ENCODE measurements around the gene ZNF496. TPM values are rescaled to one million over a fixed set of nuclear protein-coding genes. Genes with fewer than 3 reads are reported as not detected.
"Not testable (repeated sequence)": the region's sequence is repeated elsewhere in the genome, so short reads cannot be mapped to it uniquely, and the experiment has no call there.

ZNF496 gene
- 15.0 and 21.2 TPM in 2 replicates for total RNA-seq

GRCh38 chr1:247331525-247332214 lies at the start of gene ZNF496:
ZNF496 (minus strand) TSS chr1:247331867; CDS start chr1:247329578, 2,289 bp downstream.
- POLR2A ChIA-PET, result interaction anchor here (0.8 to 1.5 kb wide), 5 partner anchors 20 to 227 kb away, joined by 3 to 5 read pairs (median 4); no protein-coding TSS in a partner anchor
- ATAC-seq (ENCODE audit: low read depth) (peak; percentile 73), DNase-seq (peak; percentile 59)
- intact Hi-C loops (cut with micrococcal nuclease), result loop anchor here (1.0 to 5.0 kb wide), 5 partner anchors 26 to 399 kb away; partner anchors contain the start of genes AHCTF1 and ZNF669
- TF ChIP-seq CTCF (IDR thresholded peaks at IDR 0.05), result no peak
- H3K4me3 Mint-ChIP-seq, result peak within 1 kb of the TSS; percentile 89
- peaks cover 20% of the 10 kb centered on the region for H3K36me3 Mint-ChIP-seq (ENCODE audit: low read depth)
- H3K9me3 Mint-ChIP-seq, result no peaks in the 10 kb centered on the region
- CTCF ChIA-PET, result interaction anchor here (1.6 kb wide), 1 partner anchor 41 kb away, joined by 6 read pairs; no protein-coding TSS in a partner anchor
- H3K27ac Mint-ChIP-seq, result peak within 1 kb of the TSS; percentile 59
- H3K27me3 Mint-ChIP-seq, result no peaks in the 10 kb centered on the region
- H3K4me1 Mint-ChIP-seq, result peaks cover 20% of the 10 kb centered on the region

- Mint-ChIP-seq H3K9me3 (no peaks in the 10 kb centered on the region), H3K36me3 (ENCODE audit: low read depth) (no peaks in the 10 kb centered on the region), H3K4me3 (no peak overlapping the region), H3K27ac (no peak overlapping the region), H3K4me1 (peaks cover 3% of the 10 kb centered on the region), H3K27me3 (peaks cover 9% of the 10 kb centered on the region)
- no peak for DNase-seq
- no peak for TF ChIP-seq CTCF (IDR thresholded peaks at IDR 0.05)
- CTCF ChIA-PET, result no interaction called here
- POLR2A ChIA-PET, result no interaction called here
- no peak for ATAC-seq (ENCODE audit: low read depth)
- intact Hi-C loops (cut with micrococcal nuclease), result no loop called here
Measured at GRCh38 chr1:247378334-247379073, 46.8 kb upstream of the ZNF496 start.

GRCh38 chr1:247377656-247378055 lies 46.0 kb upstream of the ZNF496 start:
- intact Hi-C loops (cut with micrococcal nuclease); H3K36me3 Mint-ChIP-seq (ENCODE audit: low read depth); H3K4me3 Mint-ChIP-seq; ATAC-seq (ENCODE audit: low read depth); POLR2A ChIA-PET; H3K4me1 Mint-ChIP-seq; DNase-seq; H3K27ac Mint-ChIP-seq; H3K27me3 Mint-ChIP-seq; H3K9me3 Mint-ChIP-seq: not testable (repeated sequence)
- CTCF ChIA-PET, result interaction anchor here (1.0 kb wide), 1 partner anchor 12 kb away, joined by 5 read pairs; no protein-coding TSS in a partner anchor

- ATAC-seq (ENCODE audit: low read depth) (no peak), DNase-seq (no peak)
- Mint-ChIP-seq H3K9me3 (no peaks in the 10 kb centered on the region), H3K27me3 (peaks cover 10% of the 10 kb centered on the region), H3K36me3 (ENCODE audit: low read depth) (no peaks in the 10 kb centered on the region), H3K4me3 (no peak overlapping the region), H3K4me1 (peaks cover 7% of the 10 kb centered on the region), H3K27ac (no peak overlapping the region)
- TF ChIP-seq CTCF (IDR thresholded peaks at IDR 0.05), result no peak
- intact Hi-C loops (cut with micrococcal nuclease), result no loop called here
- CTCF ChIA-PET, result interaction anchor here (1.0 kb wide), 1 partner anchor 13 kb away, joined by 5 read pairs; no protein-coding TSS in a partner anchor
- POLR2A ChIA-PET, result no interaction called here
Measured at GRCh38 chr1:247376659-247377058, 45.0 kb upstream of the ZNF496 start.

GRCh38 chr1:247375747-247376146 lies 44.1 kb upstream of the ZNF496 start:
- H3K27ac Mint-ChIP-seq, result no peak overlapping the region
- peaks cover 7% of the 10 kb centered on the region for H3K4me1 Mint-ChIP-seq
- peaks cover 12% of the 10 kb centered on the region for H3K27me3 Mint-ChIP-seq
- no peak for TF ChIP-seq CTCF (IDR thresholded peaks at IDR 0.05)
- H3K4me3 Mint-ChIP-seq, result no peak overlapping the region
- POLR2A ChIA-PET, result no interaction called here
- CTCF ChIA-PET, result interaction anchor here (4.1 to 4.4 kb wide), 2 partner anchors 14 to 112 kb away, joined by 52 to 149 read pairs; no protein-coding TSS in a partner anchor
- intact Hi-C loops (cut with micrococcal nuclease), result loop anchor here (2.0 kb wide), 1 partner anchor 107 kb away; no protein-coding TSS in a partner anchor
- no peaks in the 10 kb centered on the region for H3K36me3 Mint-ChIP-seq (ENCODE audit: low read depth)
- no peak for ATAC-seq (ENCODE audit: low read depth)
- DNase-seq, result no peak
- H3K9me3 Mint-ChIP-seq, result no peaks in the 10 kb centered on the region

GRCh38 chr1:247374651-247375334 lies 43.1 kb upstream of the ZNF496 start:
- intact Hi-C loops (cut with micrococcal nuclease), result loop anchor here (1.0 to 5.0 kb wide), 3 partner anchors 15 to 106 kb away; partner anchors contain the start of gene ZNF496
- H3K9me3 Mint-ChIP-seq; H3K36me3 Mint-ChIP-seq (ENCODE audit: low read depth); H3K4me3 Mint-ChIP-seq; H3K4me1 Mint-ChIP-seq; DNase-seq; ATAC-seq (ENCODE audit: low read depth); H3K27ac Mint-ChIP-seq: not testable (repeated sequence)
- H3K27me3 Mint-ChIP-seq, result peaks cover 11% of the 10 kb centered on the region
- POLR2A ChIA-PET, result interaction anchor here (0.7 kb wide), 1 partner anchor 66 kb away, joined by 3 read pairs; no protein-coding TSS in a partner anchor
- CTCF ChIA-PET, result interaction anchor here (0.7 to 4.4 kb wide), 5 partner anchors 15 to 467 kb away, joined by 3 to 149 read pairs (median 3); no protein-coding TSS in a partner anchor

All from activated B cell treated with CpG ODN at 0.5 μM for 24 hours (primary cell).